K562 (cell line): ENCODE measurements around the gene WIPF3. TPM values are rescaled to one million over a fixed set of nuclear protein-coding genes. Genes with fewer than 3 reads are reported as not detected.

Experiments
- ATAC-seq: fragments of 200-7000 bp; cut with Tn5 transposase; 3 replicates; pipeline ENCODE4 v1.9.1; 2020; ENCODE audit warnings: moderate library complexity
- BruUV-seq: library from RNA; stranded (reverse); fragments of 400-500 nt; replicated peaks from 2 replicates; lab custom pipeline; 2021; lab: Mats Ljungman, UMichigan
- CTCF ChIA-PET: fragments of 300-600 bp; formaldehyde crosslinking; extraction: SDS; loops from one replicate; lab custom pipeline; 2021; ENCODE audit warnings: low intra/inter-chr PET ratio; lab: Yijun Ruan, JAX
- POLR2A ChIA-PET: fragments of 300-600, 350-650 bp; sonication (Branson Sonifier 250); formaldehyde crosslinking; extraction: SDS; loops from one replicate; lab custom pipeline; 2021; ENCODE audit warnings: antibody characterized with exemption, inconsistent platforms; lab: Yijun Ruan, JAX
- DNase-seq, 4 experiments: peaks; one replicate each; pipeline versions ENCODE4 v3.0.0 to v3.0.0-alpha.2; 2011 to 2018; ENCODE audit warnings: low spot score in 3 of 4, mixed read lengths in 3 of 4; ENCODE audit errors: extremely low read depth in 1 of 4
- FAIRE-seq: peaks from 2 replicates; lab custom pipeline; 2011; peaks lifted over from hg19 to GRCh38; lab: Jason Lieb, UNC
- H2AFZ ChIP-seq: 2 replicates; pipeline ENCODE4 v1.6.0; 2011; ENCODE audit warnings: low read depth, low read length, control low read depth, inconsistent platforms
- H3K27ac ChIP-seq: fragments of 200-600 bp; 3 replicates; pipeline ENCODE4 v1.8.0; 2011; ENCODE audit warnings: low read depth, mild to moderate bottlenecking, control low read depth, inconsistent platforms, low read length, moderate library complexity, mixed read lengths; ENCODE audit errors: extremely low read depth
- H3K27me3 ChIP-seq, 2 experiments: fragments of 300-600 bp in 1 of 2; 2 replicates in 1 of 2; 3 replicates in 1 of 2; pipeline versions ENCODE4 v1.6.0 to v1.8.0; 2011; ENCODE audit warnings: inconsistent platforms in 2 of 2, low read length in 2 of 2, mild to moderate bottlenecking in 1 of 2, mixed read lengths in 1 of 2, moderate library complexity in 1 of 2; ENCODE audit not compliant: control insufficient read depth in 2 of 2, insufficient read depth in 2 of 2
- H3K36me3 ChIP-seq: fragments of 300-600 bp; 3 replicates; pipeline ENCODE4 v1.8.0; 2011; ENCODE audit warnings: mild to moderate bottlenecking, low read length, inconsistent platforms; ENCODE audit not compliant: control insufficient read depth, insufficient read depth
- H3K4me1 ChIP-seq, 2 experiments: fragments of 200-600 bp in 1 of 2; replicated peaks in 1 of 2; 2 replicates in 1 of 2; 3 replicates in 1 of 2; pipeline versions ENCODE4 v1.5.1 to v1.8.0; 2011; ENCODE audit warnings: inconsistent platforms in 2 of 2, low read length in 2 of 2, mild to moderate bottlenecking in 1 of 2, mixed read lengths in 1 of 2, moderate library complexity in 1 of 2; ENCODE audit not compliant: control insufficient read depth in 2 of 2, insufficient read depth in 2 of 2
- H3K4me2 ChIP-seq: 2 replicates; pipeline ENCODE4 v1.6.1; 2011; ENCODE audit warnings: low read length, control low read depth, inconsistent platforms, mixed read lengths; ENCODE audit not compliant: insufficient read depth
- H3K4me3 ChIP-seq: fragments of 200-600 bp; sonication (generic), shearing (Covaris generic); 2 replicates; pipeline ENCODE4 v1.5.1; 2016; ENCODE audit warnings: control low read depth, inconsistent platforms
- H3K79me2 ChIP-seq: fragments of 200-600 bp; 3 replicates; pipeline ENCODE4 v1.8.0; 2011; ENCODE audit warnings: low read length, inconsistent platforms; ENCODE audit not compliant: control insufficient read depth, insufficient read depth
- H3K9ac ChIP-seq, 2 experiments: 2 replicates each; pipeline versions ENCODE4 v1.6.0 to v1.6.1; 2011; ENCODE audit warnings: low read depth in 2 of 2, low read length in 2 of 2, control low read depth in 1 of 2, inconsistent platforms in 1 of 2, mild to moderate bottlenecking in 1 of 2, mixed read lengths in 1 of 2; ENCODE audit not compliant: insufficient read depth in 1 of 2
- H3K9me1 ChIP-seq: one replicate; pipeline ENCODE4 v1.6.0; 2011; ENCODE audit warnings: inconsistent platforms, mild to moderate bottlenecking, low read length, moderate library complexity; ENCODE audit not compliant: control insufficient read depth, insufficient read depth
- H3K9me3 ChIP-seq: replicated peaks from 2 replicates; pipeline ENCODE4 v1.5.1; 2011; ENCODE audit warnings: low read depth, low read length, inconsistent platforms; ENCODE audit not compliant: control insufficient read depth, insufficient read depth
- H4K20me1 ChIP-seq: replicated peaks from 2 replicates; pipeline ENCODE4 v1.6.1; 2011; ENCODE audit warnings: low read length, inconsistent platforms, mixed read lengths; ENCODE audit not compliant: control insufficient read depth, insufficient read depth
- CREB1 ChIP-seq, 2 experiments: sonication (generic) in 1 of 2; formaldehyde crosslinking in 1 of 2; IDR thresholded peaks; 2 replicates each; pipeline versions ENCODE4 v1.6.1 to v1.8.0; 2012 to 2022; ENCODE audit warnings: inconsistent platforms in 1 of 2, mild to moderate bottlenecking in 1 of 2, missing genetic modification reagents in 1 of 2, moderate library complexity in 1 of 2
- E2F3 ChIP-seq: fragments of 250-450 bp; sonication (Bioruptor Pico); IDR thresholded peaks from 2 replicates; pipeline ENCODE4 v1.4.0; 2020; ENCODE audit warnings: mild to moderate bottlenecking
- ERF ChIP-seq: fragments of 450-650 bp; formaldehyde crosslinking; IDR thresholded peaks from 2 replicates; pipeline ENCODE4 v1.4.0; 2020; ENCODE audit warnings: mild to moderate bottlenecking, mixed read lengths
- NFE2 ChIP-seq: IDR thresholded peaks from 2 replicates; pipeline ENCODE4 v1.6.1; 2014; ENCODE audit warnings: antibody characterized with exemption, low read depth
- NKRF ChIP-seq: fragments of 450-650 bp; IDR thresholded peaks from 2 replicates; pipeline ENCODE4 v1.6.1; 2016; ENCODE audit warnings: borderline replicate concordance
- PREB ChIP-seq: sonication (generic); formaldehyde crosslinking; IDR thresholded peaks from 2 replicates; pipeline ENCODE4 v1.8.1; 2023; ENCODE audit warnings: mild to moderate bottlenecking, missing genetic modification reagents
- SRSF7 ChIP-seq: fragments of 200-400 bp; formaldehyde crosslinking; optimal IDR thresholded peaks from 2 replicates; pipeline ENCODE3; 2017; ENCODE audit warnings: mild to moderate bottlenecking, low read depth, low read length
- SRSF9 ChIP-seq: fragments of 200-400 bp; formaldehyde crosslinking; IDR thresholded peaks from 2 replicates; pipeline ENCODE4 v1.6.1; 2017; ENCODE audit warnings: low read depth, low read length, borderline replicate concordance
- TFAP4 ChIP-seq: sonication (generic); formaldehyde crosslinking; IDR thresholded peaks from 2 replicates; pipeline ENCODE4 v1.8.0; 2022; ENCODE audit warnings: missing genetic modification reagents, mild to moderate bottlenecking, moderate library complexity, borderline replicate concordance
- ZNF263 ChIP-seq: sonication (generic); formaldehyde crosslinking; IDR thresholded peaks from 2 replicates; pipeline ENCODE4 v1.8.0; 2022; ENCODE audit warnings: mild to moderate bottlenecking, missing genetic modification reagents, borderline replicate concordance
- ZNF41 ChIP-seq: fragments of 250-450 bp; sonication (Bioruptor Pico); conservative IDR thresholded peaks from 2 replicates; pipeline ENCODE4 v1.4.0; 2020; ENCODE audit warnings: mild to moderate bottlenecking
- ZNF512 ChIP-seq: IDR thresholded peaks from 2 replicates; pipeline ENCODE4 v1.6.1; 2016; ENCODE audit warnings: missing genetic modification characterization, missing compliant biosample characterization
- ZNF699 ChIP-seq: fragments of 250-450 bp; sonication (Bioruptor Pico); IDR thresholded peaks from 2 replicates; pipeline ENCODE4 v1.8.0; 2021; ENCODE audit warnings: mild to moderate bottlenecking, moderate library complexity; ENCODE audit not compliant: insufficient replicate concordance
- WGBS: fragments of 100-300 bp; shearing (Covaris generic); methylation state at CpG from one replicate; pipeline ENCODE4 v1.1.6; 2016; ENCODE audit warnings: low coverage, mixed read lengths; ENCODE audit not compliant: insufficient coverage; ENCODE audit errors: missing lambda C conversion rate; 5-methylcytosine and 5-hydroxymethylcytosine counted together
- in situ Hi-C: fragments of 300-500 bp; cut with MboI; formaldehyde crosslinking; loops from 4 replicates; pipeline ENCODE4 v1.15.0; 2018; ENCODE audit warnings: inconsistent platforms, mixed read lengths
- intact Hi-C: fragments of 100-400 bp; cut with micrococcal nuclease; formaldehyde crosslinking; loops from 2 replicates; pipeline ENCODE4 v1.14.2; 2022
- polyA plus RNA-seq, 8 experiments: library from polyadenylated mRNA; depleted of rRNA in 4 of 8; stranded (reverse) in 5 of 8; unstranded in 3 of 8; fragments of >200 nt; fragmentation: Nextera tagmentation in 2 of 8; fragmentation: Illumina TruSeq in 1 of 8; extraction: Ambion mirVana in 2 of 8; extraction: Trizol in 1 of 8; gene quantifications; 2 replicates each; pipeline versions ENCODE4 v1.2.1 to v1.2.3, GENCODE V29; 2011 to 2014; ENCODE audit warnings: inconsistent platforms in 1 of 8, missing spikeins in 1 of 8
- total RNA-seq, 7 experiments: library from RNA; depleted of rRNA in 6 of 7; stranded (reverse); fragments of >200 nt in 6 of 7; fragmentation: Illumina TruSeq in 2 of 7; extraction: Trizol in 2 of 7; gene quantifications; 2 replicates each; pipeline versions ENCODE4 v1.2.1 to v1.2.3, GENCODE V29; 2011 to 2021; ENCODE audit warnings: low replicate concordance in 1 of 7

WIPF3 gene
- total and polyA plus RNA-seq, 9 of the 15 experiments (the other 6 are each of a cell fraction or from before 2014, with no cell fraction given), result 0.18 to 3.2 (median 1.7) TPM

- intact Hi-C loops, result no loop called here
- in situ Hi-C loops, result no loop called here
- H3K9ac ChIP-seq, result no peak overlapping the region
- TF ChIP-seq ZNF512 (tag), result no peak
- TF ChIP-seq CREB1 (IDR thresholded peaks at IDR 0.05), result no peak
- TF ChIP-seq CREB1 (CRISPR knock-in tag; IDR thresholded peaks at IDR 0.05), result no peak
- TF ChIP-seq SRSF7, result no peak
- no peak for TF ChIP-seq ERF (CRISPR knock-in tag)
- no peak for TF ChIP-seq TFAP4
- no peak for TF ChIP-seq NFE2
- TF ChIP-seq ZNF263 (CRISPR knock-in tag), result no peak
- no peak for TF ChIP-seq ZNF699 (CRISPR knock-in tag)
- no peak for TF ChIP-seq E2F3 (CRISPR knock-in tag)
- no peak for TF ChIP-seq NKRF
- no peak for TF ChIP-seq SRSF9
- TF ChIP-seq PREB, result no peak
- TF ChIP-seq ZNF41 (CRISPR knock-in tag), result no peak
- TF ChIP-seq, all 486 proteins: peak for 0
- Histone ChIP-seq H3K9me1 (no peaks in the 10 kb centered on the region), H3K79me2 (no peaks in the 10 kb centered on the region), H4K20me1 (no peaks in the 10 kb centered on the region), H3K4me1 (no peaks in the 10 kb centered on the region), H3K27ac (no peak overlapping the region), H3K4me2 (no peak overlapping the region), H2AFZ (no peak overlapping the region), H3K36me3 (no peaks in the 10 kb centered on the region), H3K4me3 (no peak overlapping the region), H3K9me3 (no peaks in the 10 kb centered on the region), H3K27me3 (peaks cover 13 to 31% of the 10 kb centered on the region in 2 experiments)
- POLR2A ChIA-PET, result no interaction called here
- CTCF ChIA-PET, result no interaction called here
- under 1% methylated on average over 7 of the region's 7 CpGs for WGBS
- FAIRE-seq (no peak), DNase-seq (no peak), ATAC-seq (no peak)
- no TSS peak for BruUV-seq
These were observed 148.9 kb downstream of the WIPF3 start for GRCh38 chr7:29955075-29955792.
